Stimulated activated naive CD4-positive, alpha-beta T cell treated with Interleukin-2 at 50 U/mL for 16 hours (primary cell): ENCODE data around the gene MANSC4.
A peak's percentile ranks its signal among the peaks of the same experiment; 100 is the strongest.

Experiments
- DNase-seq: peaks from one replicate; lab custom pipeline; 2025; lab: John Stamatoyannopoulos, UW

Gene MANSC4

GRCh38 chr12:27800819-27801218 lies 20.8 kb upstream of the MANSC4 start:
- no peak for DNase-seq

- DNase-seq = no peak
Measured at GRCh38 chr12:27797301-27798025, 17.4 kb upstream of the MANSC4 start.

DNA sequence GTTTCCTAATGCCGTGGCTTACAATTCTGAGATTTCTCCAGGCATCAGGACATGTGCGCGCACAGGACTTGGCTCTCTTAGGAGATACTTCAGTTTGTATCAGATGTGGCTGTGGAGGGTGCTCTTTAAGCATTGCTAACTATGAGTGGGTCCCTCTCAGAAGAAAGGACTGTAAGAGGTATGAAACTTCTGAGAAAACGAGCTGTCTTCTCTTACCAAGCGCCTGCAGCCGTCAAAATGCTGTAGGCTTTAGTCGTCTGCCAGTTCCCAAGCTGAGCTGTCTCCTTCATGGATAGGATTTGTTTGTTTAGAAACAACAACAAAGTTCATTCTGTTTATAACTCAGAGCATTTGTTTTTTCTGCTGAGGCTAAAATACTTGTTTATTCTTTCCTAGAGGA lies 16.1 kb upstream of the MANSC4 start:
- DNase-seq = no peak

DNA sequence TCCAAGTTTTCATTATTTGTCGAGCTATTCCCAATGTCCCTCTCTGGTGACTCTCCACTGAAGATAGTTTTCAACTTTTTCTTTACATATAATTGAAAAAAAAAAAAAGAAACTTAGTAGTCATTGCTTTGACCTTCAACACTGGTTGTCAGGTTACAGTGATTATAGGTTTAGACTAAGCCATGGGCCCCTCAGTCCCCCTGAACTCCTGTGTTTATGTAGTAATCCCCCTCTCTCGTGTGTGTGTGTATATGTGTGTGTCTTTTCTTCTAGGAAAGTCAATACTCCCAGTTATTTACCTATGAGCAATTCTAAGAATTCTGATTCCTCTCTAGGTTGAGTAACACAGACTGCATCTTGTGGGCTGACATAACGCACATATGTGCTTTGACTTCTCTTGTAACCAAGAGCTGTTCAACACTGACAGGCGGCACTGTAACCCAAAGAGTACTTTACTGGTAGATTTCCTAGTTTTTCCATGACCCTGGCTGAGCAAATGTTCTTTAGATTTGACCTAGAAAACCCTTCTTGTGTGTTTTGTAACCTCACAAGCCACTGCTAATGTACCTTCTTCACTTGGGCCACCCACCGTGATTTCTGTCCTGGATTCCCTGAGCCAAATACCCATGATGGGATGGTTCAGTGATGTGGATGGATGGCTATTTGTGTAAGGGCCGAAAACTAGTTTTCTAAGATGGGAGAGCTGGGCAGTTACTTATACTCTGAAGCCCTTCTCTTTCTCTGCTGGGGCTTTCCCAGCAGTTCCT lies 15.0 kb upstream of the MANSC4 start:
- no peak for DNase-seq

GRCh38 chr12:27790179-27790578 lies 10.1 kb upstream of the MANSC4 start:
- no peak for DNase-seq

DNA sequence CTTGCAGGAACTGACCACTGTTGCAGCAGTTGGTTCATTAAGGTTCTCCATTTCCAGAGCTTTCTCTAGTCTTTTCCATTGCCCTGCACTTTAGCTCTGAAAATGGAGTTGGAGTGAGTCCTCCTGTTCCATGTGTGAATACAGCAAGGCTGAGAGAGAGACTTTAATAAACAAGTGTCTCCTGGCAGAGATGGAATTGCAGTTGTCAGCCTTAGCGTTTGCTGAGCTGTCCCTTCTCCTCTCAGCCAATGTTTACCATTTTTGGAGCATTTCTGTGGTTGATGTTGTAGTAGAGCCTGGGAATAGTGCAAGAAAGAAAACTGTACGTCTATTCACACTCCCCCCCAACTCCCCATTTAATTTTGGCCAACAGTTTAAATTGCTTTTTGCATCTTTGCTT lies 7.5 kb upstream of the MANSC4 start:
- DNase-seq = no peak

DNA sequence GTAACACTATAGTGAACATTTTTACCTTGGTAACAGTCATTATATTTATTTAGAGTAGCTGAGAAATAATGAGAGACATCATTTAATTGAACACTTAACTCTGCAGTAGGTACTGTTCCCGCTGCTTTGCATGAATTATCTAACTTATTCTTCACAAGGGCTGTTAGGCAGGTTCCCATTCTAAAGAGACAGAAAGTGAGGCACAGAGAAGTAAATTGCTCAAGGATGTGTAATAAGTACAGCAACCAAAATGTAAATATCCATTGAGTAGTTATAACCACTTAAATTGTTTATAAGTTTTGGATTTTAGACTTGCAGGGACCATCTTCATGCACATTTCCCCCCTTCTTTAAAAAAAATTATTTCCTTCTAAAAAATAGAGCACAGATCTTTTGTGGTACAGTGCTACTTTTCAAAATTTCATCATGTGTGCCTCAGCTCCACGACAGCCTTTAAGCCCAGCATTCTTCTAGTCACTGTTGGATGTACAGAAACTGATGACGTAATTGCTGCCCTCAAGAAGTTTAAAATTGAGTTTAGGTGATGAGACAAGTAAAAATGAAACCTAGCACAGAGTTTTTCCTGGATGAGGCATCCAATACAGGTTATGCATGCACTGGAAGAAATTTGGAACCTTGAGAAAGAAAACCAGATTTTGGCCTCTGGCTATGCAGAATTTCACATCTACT lies 6.0 kb upstream of the MANSC4 start:
- no peak for DNase-seq

DNA sequence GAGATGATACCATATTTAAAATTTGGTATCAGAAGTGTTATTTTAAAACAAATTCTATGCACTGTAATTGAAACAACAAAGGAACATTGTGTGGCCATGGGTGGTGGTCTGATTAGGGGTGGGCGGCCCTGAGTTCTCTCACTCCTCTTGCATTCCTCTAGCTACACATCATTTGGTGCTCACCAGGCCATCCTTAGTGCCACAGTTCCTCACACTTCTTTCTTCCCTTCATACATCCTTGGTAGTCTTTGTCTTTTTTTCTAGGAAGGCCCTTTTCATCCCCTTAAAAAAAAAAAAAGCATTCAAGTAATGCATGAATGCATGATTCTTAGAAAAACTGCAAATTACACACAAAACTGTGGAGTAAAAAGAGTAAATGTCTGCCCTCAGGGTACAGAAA lies 2.4 kb upstream of the MANSC4 start:
- DNase-seq = no peak

GRCh38 chr12:27781680-27782079 lies 1.6 kb upstream of the MANSC4 start:
- no peak for DNase-seq

DNA sequence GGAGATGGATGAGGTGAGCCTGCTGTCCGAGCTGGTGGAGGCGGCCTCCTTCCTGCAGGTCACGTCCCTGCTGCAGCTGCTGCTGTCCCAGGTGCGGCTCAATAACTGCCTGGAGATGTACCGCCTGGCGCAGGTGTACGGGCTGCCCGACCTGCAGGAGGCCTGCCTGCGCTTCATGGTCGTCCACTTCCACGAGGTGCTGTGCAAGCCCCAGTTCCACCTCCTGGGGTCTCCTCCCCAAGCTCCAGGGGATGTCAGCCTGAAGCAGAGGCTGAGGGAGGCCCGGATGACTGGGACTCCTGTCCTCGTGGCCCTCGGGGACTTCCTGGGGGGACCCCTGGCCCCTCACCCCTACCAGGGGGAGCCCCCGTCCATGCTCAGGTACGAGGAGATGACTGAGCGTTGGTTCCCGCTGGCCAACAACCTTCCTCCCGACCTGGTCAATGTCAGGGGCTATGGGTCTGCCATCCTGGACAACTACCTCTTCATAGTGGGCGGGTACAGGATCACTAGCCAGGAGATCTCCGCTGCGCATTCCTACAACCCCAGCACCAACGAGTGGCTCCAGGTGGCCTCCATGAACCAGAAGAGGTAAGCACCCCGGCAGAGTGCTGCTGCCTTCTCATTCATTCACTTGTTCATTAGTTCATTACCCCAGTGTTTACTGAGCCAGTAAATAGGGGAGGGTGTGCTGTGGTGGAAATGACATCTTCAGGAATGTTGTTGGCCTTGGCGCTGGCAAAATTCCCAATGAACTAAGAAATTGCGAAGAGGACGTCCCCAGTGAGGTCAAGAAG lies 774 bp upstream of the MANSC4 start:
- peak; percentile 31 for DNase-seq

- DNase-seq = no peak
Measured at GRCh38 chr12:27779416-27779919, 568 bp downstream of the MANSC4 start.

- no peak for DNase-seq
Measured at GRCh38 chr12:27778206-27778605, 1.8 kb downstream of the MANSC4 start.

GRCh38 chr12:27777141-27777540 lies 2.9 kb downstream of the MANSC4 start:
- DNase-seq = no peak

DNA sequence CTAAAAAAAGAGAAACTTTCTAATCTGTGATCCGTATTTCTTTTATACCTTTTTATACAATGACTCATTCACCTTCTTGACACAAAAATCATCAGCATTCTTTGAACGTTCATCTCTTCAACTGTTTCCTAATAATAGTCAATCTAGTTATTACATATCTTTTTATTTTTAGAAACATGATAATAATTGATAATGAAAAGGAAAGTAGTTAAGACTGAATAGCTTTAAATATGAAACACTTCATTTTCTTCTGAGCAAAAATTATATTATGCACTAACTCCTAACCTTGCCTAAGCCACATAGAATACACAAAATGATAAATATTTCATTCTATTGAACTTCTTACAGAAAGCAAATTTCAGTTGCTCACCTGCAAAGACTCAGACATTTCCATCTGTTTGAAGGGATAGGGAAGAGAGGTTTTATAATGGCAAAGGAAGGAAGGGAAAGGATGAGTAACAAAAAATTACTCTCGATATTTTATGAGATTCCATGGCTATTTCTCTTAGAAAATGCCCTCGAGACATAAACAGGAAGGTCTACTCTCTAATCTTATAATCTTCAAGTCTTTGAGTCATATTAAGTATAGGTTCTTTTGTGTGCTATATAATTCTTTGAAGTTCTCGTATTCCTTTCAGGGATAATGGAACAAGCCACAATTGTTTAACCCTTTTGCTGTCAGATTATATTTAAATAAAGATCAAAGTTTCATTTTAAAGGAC lies 7.5 kb downstream of the MANSC4 start:
- DNase-seq = no peak

DNA sequence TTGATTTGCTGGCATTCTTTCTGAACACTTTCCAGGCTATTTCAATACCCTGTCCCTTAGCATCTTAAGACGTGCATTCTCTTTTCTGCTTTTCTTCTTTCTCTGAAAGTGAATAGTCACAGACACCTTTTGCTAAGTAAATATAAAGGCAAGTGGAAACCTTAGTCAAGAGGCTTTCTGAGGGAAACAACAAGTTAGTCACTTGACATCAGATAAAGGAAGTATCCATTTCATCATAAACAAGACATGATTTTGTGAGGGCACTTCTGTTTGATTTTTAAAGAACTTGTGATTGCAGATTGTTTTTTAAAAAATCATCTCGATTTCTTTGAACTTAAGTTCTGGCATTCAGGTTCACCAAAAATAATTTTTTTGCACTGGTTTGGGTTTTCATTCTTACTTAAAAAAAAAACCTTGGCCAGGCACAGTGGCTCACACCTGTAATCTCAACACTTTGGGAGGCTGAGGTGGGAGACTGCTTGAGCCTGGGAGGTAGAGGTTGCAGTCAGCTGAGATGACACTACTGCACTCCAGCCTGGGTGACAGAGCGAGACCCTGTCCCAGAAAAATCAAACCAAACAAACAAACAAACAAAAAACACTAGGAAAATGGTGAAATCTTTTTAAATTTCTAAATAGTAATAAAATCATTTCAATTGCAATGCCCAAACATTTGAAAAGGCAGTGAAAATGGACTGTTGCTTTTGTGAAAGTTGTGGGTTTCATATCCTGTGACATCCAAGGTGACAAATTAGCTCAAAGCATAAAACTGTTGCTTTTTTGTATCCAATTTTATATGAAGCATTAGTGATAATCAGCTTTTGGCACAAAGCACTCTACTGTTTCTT lies 8.3 kb downstream of the MANSC4 start:
- DNase-seq = no peak

- no peak for DNase-seq
Measured at GRCh38 chr12:27769142-27769673, 10.8 kb downstream of the MANSC4 start.

GRCh38 chr12:27766587-27766986 lies 13.4 kb downstream of the MANSC4 start:
- no peak for DNase-seq

DNA sequence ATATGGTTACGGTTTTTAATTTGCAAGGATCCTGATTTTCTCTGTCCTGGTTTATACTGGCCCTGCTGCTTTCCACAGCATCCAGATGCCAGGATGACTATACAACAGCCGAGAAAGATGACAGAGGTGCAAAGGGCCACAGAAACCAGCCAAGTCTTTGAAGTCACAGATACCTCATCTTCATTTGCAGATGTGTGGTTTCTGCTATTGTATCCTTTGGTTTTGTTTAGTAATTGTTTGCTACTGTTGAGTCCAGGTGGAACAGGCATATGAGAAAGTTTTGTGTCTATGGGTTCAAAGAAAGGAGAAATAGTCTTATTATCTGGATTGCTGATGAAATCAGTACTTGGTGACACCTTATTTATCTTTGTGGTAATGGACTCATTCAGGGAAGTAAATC lies 17.3 kb downstream of the MANSC4 start:
- no peak for DNase-seq

DNA sequence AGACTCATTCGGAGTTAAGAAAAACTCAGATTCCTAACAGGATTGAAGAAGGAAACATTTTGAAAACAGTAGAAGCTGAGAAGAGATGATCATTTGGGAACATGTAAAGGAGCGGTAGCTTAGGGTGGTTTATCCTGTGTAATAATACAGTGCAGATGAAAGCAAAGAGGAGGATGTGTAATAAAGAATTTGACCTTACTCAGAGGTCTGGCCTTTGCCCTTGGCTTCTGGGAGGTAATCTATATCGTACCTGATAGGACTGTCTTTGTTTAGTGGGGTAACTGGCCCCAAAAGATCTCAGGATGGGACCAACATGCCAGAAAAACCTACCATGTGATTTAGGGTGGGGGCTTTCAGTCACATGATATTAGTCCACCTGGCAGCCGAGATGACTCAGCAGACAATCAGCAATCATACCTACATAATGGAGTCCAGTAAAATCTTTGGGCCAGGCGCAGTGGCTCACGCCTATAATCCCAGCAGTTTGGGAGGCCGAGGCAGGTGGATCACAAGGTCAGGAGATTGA lies 23.3 kb downstream of the MANSC4 start:
- no peak for DNase-seq

DNA sequence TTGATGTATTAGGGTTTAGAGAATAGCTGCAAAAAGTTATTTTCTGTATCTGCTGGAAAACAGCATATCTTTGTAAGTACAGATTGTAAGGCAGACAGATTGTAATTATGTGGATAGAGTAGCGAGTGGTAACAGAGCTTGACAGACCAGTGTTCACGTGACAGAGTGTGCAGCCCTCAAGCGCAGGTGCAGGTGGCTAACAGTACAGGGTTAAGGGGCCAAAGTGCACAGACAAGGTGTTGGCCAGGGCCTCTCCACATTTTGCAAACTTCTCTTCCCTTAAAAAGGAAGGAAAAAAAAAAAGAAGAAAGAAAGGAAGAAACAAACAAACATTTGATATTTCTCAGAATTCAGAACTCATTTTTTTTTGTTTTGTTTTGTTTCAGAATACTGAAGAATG lies 25.2 kb downstream of the MANSC4 start:
- no peak for DNase-seq
